Activated CD4-positive, CD25-positive, alpha-beta regulatory T cell (primary cell): ENCODE data around the gene JCAD.
A peak's percentile ranks its signal among the peaks of the same experiment; 100 is the strongest.
"Not testable (repeated sequence)": the region's sequence is repeated elsewhere in the genome, so short reads cannot be mapped to it uniquely, and the experiment has no call there.

Experiments used
- DNase-seq, 4 experiments: peaks; one replicate each; lab custom pipeline; 2025; lab: John Stamatoyannopoulos, UW

The JCAD gene

GRCh38 chr10:30026578-30026977 lies 32.8 kb downstream of the JCAD start:
- no peak for DNase-seq

- DNase-seq, result no peak
These were observed 33.3 kb downstream of the JCAD start for GRCh38 chr10:30026080-30026479.

- not testable (repeated sequence) for DNase-seq
These were observed 34.0 kb downstream of the JCAD start for GRCh38 chr10:30025428-30025827.

- no peak for DNase-seq
These were observed 36.8 kb downstream of the JCAD start for GRCh38 chr10:30022590-30022989.

DNA sequence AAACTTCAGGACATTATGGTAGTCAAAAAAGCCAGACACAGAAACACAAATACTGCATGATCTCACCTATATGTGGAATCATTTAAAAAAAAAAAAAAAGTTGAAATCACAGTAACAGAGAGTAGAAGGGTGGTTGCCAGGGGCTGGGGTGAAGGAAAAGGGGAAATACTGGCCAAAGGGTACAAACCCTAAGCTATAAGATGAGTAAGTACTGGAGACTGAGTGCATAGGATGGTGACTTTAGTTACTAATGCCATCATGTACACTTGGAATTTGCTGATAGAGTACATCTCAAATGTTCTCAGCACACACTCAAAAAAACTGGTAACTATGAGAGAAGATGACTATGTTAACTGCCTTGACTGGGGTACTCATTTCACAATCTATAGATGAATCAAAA lies 39.9 kb downstream of the JCAD start:
- DNase-seq, result no peak

- DNase-seq, result no peak
These were observed 40.9 kb downstream of the JCAD start for GRCh38 chr10:30018496-30018895.

GRCh38 chr10:30017966-30018365 lies 41.4 kb downstream of the JCAD start:
- DNase-seq, result no peak

GRCh38 chr10:30017556-30017955 lies 41.8 kb downstream of the JCAD start:
- no peak for DNase-seq

- no peak for DNase-seq
These were observed 44.9 kb downstream of the JCAD start for GRCh38 chr10:30014511-30014910.

DNA sequence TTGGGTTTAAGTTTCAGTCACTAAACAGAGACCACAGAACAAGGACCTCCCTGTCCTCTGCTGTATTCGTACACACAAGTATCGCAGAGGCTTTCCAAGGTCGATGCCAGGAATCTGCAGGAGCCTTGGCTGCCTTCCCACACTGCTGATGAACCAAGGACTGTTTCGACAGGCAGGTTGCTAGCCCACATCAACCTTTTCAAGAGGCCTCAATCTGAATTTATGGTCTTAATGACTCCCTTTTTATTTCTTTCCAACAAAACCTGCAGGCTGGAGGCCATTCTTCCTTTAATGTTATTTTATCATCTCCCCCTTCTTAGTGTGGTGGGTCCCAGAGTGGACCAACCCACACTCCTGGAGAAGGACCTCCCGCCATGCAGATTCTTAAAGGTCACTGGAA lies 45.6 kb downstream of the JCAD start:
- no peak for DNase-seq

DNA sequence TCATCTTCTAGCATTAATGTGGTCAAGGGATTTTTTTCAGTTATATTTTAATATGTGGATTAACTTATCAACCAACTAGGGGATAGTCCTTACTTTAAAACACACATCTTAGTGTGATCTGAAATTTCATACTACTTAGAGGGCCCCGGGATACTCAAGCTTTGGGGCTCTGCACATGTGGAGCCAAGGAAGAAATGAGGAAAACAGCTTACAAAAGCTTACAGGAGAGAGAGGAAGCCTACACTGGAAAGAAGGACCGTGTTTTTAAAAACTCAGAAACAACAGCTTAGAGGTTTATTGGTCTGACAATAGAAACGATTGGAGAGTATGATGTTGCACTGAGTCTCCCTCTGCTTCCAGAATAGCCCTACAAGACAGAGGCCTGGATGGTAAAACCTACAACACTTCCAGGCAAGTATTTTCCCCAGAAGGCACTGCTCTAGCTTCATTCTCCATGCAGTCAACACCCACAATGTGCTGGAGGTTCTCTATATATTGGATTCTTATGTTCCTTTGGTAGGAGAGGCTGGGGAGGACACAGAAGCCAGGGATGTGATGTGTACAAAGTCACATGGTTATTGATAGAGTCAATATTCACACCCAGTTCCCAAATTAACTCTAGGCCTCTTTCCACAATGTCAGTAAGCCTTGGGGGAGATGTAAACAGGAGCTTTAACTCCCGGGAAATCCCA lies 47.3 kb downstream of the JCAD start:
- no peak for DNase-seq

GRCh38 chr10:30011396-30011795 lies 48.0 kb downstream of the JCAD start:
- DNase-seq, result no peak

GRCh38 chr10:30007406-30007805 lies 52.0 kb downstream of the JCAD start:
- no peak for DNase-seq

DNA sequence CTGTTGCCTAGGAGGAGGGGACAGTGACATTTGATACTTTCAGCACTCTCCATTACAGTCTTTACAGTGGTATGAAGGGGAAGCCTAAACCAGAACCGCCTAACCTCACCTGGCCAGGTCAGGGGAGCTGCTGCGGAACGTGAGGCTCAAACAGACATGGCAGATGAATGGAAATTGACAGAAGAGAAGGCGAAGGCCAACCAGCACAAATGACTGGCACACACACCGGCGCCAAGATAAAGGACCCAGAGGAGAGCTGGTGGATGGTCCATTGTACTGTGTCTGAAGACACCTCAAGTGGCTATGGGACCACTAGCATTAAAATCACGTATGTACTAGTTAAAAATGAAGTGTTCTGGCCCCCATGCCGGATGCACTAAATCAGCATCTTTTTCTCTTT lies 53.0 kb downstream of the JCAD start:
- no peak for DNase-seq

DNA sequence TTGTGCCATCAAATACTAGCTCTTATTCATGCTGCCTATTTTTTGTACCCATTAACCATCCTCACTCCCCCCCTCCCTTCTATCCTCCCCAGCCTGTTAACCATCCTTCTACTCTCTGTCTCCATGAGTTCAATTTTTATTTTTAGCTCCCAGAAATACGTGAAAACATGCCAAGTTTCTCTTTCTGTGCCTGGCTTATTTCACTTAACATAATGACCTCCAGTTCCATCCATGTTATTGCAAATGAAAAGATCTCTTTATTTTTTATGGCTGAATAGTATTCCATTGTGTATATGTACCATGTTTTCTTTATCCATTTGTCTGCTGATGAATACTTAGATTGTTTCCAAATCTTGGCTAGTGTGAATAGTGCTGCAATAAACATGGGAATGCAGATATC lies 54.3 kb downstream of the JCAD start:
- DNase-seq, result not testable (repeated sequence)

- peak; percentile 3 to 10 (median 8) for DNase-seq
These were observed 56.7 kb downstream of the JCAD start for GRCh38 chr10:30002426-30003266.

- DNase-seq, result no peak
These were observed 58.4 kb downstream of the JCAD start for GRCh38 chr10:30000802-30001571.

DNA sequence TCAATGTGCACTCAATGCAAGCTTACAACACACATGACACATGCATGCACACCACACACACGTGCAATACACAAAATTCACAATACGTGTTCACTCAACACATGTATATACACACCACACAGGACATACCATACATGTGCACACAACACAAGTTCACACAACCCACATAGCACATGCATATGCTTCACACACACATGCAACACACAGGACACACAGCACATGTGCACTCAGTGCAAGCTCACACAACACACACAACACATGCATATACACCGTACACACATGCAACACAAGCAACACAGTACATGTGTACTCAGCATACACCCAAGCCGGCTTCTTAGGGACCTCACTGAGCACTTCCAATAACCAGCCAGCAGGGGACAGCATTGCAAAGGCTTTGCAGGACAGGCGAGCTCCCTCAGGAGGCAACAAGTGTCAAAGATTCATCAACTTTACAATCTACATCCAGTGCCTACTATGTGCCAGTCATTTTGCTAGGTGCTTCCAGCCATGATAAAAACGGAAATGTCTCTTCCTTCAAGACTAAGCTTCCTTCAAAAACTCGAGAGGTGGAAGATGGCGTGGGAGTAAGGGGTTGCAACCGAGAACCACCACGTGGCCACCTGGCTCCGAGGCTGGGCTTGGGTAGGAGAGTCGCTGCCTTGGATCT lies 61.1 kb downstream of the JCAD start:
- peak; percentile 30 to 46 (median 44) for DNase-seq

DNA sequence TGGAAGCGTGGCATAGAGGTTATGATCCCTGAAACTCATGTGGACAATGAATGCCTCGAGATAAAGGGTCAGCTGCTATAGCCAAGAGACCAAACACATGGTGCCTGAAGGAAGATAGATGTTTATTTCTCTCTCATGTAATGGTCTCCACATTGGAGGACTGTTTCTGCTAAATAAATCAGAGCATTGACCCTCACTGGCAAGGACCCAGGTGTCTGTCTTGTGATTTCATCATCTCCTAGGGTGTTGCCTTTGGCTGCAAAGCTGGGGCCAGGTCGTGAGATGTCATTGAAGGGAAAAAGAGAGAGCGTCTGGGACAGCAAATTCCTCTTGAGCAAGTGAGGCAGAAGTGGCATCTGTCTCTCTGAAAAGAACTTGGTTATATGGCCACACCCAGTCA lies 64.6 kb downstream of the JCAD start:
- no peak for DNase-seq

DNA sequence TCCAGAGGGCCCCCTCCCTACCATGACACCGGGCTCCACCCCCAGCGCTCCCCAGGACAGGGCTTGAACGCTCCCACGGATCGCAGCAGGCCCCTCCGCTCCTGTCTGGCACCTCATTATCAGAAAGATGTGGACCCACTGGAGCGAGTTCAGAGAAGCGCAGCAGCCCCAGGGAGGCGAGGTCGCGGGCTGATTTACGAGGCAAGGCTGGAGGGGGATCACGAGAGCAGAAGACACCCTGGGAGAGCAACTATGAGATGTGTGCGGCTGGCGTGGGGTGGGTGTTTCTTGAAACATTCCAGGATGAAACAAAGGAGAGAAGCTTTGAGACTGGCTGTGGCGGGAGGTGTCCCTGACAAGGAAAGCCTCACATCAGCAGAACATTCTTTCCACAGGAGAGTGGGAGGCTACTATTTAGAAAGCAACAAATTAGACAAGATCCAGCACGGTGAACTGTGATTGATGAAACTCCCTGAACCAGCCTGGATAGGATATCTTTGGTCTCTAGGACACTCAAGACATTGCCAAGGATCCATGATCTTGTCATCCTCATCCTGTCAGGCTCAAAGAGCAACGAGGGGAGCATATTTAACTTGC lies 66.0 kb downstream of the JCAD start:
- no peak for DNase-seq

- DNase-seq, result no peak
These were observed 66.5 kb downstream of the JCAD start for GRCh38 chr10:29992914-29993313.

- DNase-seq, result no peak
These were observed 68.0 kb downstream of the JCAD start for GRCh38 chr10:29991382-29991781.
